HG02970 (cell line): ENCODE data around the gene HCRT.
"Not testable (repeated sequence)": the region's sequence is repeated elsewhere in the genome, so short reads cannot be mapped to it uniquely, and the experiment has no call there.

ENCODE experiments used
- ATAC-seq: cut with Tn5 transposase; IDR thresholded peaks from one replicate; pipeline ENCODE4 v1.9.1; 2021; ENCODE audit warnings: mild to moderate bottlenecking, moderate library complexity, moderate number of reproducible peaks; ENCODE audit not compliant: unreplicated experiment, low FRiP score

The HCRT gene, protein sequence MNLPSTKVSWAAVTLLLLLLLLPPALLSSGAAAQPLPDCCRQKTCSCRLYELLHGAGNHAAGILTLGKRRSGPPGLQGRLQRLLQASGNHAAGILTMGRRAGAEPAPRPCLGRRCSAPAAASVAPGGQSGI

DNA sequence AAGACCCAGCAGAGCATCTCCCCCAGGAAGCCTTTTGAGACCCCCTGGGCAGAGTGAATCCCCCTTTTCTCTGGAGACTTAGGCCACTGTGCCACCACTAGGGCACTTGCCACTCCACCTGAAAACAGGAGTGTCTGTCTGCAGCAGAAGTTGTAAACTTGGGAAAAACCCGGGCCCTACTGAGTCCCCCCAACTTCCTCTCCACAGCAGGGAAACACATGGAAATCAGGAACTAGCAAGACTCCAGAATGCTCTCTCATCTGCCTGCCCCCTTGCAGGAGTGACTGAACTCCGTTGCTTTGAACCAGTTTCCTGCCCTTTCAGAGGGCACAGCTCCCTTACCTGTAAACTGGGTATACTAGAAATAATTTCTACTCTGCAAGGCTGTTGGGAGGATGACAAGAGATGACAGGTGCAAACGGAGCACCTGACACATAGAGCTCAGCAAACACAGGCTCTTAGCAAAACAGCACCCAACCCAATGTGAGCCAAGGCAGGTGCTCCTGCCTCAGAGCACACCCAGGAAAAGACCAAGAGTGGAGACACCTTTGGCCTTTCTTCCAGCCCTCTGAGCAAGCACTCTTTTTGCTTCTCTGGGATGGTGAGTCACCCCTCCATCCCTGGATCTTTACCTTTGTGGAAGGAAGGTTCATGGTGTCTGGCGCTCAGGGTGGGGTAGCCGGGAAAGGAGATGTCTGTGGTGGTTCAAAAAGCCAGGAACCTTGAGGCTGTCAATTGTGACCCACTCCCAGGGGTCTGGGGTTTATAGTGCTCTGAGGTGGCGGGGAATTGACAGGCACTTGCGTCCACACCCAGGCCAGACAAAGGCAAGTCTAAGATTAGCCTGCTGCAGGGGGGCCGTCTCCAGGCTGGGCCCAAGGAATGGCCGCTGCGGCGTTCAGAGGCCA, at the start of gene HCRT:
HCRT (minus strand) TSS at position 740 of the 908 bp plus-strand sequence; CDS start at position 653, 87 bp downstream.
- no peak for ATAC-seq

DNA sequence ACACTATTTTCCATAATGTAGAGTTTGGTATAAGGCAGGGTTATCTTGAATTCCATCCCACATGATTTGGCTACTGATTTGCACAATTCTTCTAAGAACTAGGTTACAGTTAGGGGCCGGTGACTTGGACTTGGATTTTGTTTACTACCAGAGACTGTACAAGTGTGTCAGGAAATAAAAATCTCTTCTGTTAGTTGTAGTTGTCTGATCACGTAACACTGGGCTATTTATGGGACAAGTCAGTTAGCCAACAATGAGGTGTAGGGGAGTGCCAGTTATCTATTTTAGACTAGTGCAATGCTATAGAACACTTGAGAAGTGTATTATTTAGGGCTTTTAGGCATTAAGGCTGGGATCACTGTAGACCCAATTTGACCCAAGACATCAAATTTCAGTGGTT, 48.7 kb upstream of the HCRT start:
- ATAC-seq, result no peak

DNA sequence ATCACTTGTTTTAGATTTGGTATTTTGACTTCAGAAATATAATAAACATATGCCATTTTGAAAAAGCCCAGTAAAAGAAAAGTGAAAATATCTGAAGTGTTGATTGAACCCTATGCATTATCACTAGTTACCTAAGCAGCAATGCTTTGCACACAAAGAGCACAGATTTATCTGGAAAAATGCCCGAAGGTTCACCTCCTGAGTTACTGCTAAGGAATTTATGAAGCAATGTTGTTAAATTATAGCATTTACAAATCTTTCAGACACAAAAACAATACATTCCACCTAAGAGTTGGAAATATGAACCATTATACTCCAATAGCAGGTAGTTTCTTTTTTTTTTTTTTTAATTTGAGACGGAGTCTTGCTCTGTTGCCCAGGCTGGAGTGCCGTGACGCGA, 47.9 kb upstream of the HCRT start:
- no peak for ATAC-seq

DNA sequence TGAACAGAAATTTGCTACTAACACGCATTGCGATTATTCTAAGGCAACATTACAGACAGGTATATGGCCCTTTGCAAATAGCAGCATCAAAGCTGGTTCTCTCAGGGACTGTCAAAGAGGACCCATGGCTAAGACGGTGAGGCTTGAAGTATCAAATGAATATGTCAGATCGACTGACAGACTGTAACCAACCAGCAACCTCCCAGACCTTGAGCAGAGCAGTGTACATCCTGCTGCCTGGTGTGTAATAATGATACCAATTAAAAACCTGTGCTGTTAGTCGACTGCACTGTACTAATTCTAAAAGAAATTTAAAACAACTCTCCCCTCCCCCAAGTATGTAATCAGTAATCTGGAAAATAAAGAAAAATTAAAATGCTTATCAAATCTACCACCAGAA, 45.0 kb upstream of the HCRT start:
- ATAC-seq, result no peak

DNA sequence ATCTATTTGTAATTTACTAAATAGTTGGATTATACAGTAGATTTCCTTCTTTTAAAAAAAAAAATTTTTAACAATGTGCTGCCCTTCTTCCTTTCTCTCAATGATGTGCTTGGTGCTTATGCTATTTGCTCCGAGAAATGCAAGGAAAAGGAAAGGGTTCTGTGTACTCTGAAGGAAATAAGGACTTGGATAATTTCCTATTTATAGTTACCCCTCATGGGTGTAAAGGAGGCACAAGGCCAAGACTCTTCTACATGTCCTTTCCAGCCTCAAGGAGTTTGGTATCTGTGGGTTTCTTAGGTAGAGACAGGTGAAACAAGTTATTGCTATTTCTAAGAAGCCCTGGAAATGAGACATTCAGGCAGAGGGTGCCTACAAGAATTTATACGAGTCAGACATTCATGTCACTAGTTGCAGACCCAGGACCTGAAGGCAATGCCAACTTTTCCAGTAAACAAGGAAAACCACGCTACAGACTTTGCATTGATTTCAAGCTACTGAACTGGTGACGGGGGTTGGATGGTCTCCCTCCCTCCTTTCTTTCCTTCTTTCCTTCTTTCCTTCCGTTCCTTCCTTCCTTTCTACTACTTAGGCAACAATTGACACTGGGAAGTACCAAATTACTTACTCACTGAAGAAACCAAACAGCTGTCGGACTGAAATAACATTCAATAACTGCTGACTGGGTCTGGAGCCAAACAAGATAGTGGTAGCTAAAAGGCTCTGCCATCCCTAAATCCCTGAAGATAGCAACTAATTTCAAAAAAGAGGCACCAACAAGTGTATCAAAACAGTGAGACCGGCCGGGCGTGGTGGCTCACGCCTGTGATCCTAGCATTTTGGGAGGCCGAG, 42.8 kb upstream of the HCRT start:
- ATAC-seq, result no peak

DNA sequence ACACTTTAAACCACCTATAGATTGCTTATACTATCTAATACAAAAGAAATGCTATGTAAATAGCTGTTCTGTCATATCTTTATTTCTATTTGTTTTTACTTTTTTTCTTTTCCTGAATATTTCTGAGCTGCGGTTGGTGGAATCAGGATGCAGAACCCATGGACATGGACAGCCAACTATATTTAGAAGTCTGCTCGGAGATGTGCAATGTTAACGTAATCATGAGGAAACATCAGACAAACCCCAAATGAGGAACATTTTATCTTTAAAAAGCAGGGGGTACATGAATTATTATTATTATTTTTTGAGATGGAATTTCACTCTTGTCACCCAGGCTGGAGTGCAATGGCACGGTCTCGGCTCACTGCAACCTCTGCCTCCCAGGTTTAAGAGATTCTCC, 40.4 kb upstream of the HCRT start:
- no peak for ATAC-seq

DNA sequence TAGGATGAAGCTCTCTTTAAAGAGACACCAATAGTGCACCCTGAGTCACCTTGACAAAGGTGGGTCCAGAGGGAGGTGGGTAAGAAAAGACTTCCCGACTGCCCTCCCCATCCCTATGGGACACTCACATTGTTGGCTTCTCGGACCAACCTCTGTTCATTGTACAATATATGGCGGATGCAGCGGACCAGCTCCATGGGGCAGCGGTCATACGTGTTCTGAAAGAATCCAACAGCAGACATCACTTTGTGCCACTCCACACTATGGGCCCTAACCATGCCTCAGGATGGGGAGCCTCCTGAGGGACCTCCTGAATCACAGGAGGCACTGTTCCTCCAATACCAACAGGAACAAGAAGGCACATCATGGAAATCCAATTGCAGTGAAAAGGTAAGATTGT, 39.4 kb upstream of the HCRT start:
- no peak for ATAC-seq

DNA sequence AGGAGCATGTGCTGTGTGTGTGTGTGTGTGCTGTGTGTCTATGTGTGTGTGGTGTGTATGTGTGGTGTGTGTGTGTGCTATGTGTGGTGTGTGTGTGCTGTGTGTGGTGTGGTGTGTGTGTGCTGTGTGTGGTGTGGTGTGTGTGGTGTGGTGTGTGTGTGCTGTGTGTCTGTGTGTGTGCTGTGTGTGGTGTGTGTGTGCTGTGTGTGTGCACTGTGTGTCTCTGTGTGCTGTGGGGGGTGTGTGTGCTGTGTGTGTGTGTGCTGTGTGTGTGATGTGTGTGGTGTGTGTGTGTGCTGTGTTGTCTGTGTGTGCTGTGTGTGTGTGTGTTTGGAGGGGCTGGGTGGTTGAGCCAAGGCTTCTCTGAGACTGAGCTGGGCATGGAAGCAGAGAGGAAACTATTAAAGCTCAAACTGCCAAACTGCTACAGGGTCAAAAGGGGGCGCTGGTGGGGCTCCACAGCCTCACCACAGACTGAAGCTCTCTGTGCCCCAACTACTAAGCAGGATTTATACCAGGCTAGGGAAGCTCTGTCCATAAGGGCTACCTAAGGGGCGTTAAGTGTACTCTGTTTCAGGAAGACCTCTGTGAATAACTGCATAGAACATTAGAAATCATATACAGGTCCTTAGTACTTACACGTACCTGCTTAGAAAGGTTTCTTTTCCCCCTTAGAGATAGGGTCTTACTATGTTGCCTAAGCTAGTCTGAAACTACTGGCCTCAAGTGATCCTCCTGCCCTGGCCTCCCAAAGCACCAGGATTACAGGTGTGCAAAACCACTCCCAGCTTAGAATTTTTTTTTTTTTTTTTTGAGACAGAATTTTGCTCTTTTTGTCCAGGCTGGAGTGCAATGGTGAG, 36.9 kb upstream of the HCRT start:
- ATAC-seq, result no peak

DNA sequence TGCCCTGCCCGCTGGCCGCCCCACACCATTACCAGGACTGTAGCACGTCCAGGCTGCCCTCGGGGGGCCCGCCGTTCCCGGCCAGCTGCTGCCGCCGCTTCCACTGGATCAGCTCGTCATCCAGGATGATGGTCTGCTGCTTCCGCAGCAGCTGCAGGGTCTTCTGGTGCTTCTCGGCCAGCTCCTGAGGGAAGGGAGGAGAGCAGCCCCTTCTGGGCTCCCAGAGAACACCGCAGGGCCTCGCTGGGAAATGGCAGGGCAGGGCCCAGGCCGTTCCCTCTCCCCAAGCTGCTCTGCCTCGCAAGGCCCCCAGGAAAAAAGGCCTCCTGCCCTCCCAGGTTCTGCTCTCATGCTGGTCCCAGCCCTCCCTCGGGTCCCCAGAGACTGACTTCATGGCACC, 34.0 kb upstream of the HCRT start:
- ATAC-seq, result not testable (repeated sequence)

DNA sequence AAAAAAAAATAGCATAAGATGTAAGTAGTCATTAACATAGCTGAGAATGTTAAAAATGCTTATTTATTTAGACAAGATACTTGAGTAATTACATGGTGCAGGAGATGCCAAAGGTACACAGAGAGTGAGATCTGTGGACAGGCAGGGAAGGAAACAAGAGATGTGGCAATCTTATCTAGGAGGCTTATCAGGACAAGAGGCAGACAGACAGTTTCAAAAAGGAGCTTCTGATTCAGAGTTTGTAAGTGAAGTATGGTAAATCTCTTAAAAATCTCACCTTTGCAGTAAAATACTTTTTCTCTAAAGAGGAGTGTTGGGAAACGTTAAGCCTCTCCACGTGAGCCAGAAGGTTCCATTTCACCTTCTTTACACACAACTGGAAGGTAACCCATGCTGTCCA, 28.9 kb upstream of the HCRT start:
- ATAC-seq, result no peak

DNA sequence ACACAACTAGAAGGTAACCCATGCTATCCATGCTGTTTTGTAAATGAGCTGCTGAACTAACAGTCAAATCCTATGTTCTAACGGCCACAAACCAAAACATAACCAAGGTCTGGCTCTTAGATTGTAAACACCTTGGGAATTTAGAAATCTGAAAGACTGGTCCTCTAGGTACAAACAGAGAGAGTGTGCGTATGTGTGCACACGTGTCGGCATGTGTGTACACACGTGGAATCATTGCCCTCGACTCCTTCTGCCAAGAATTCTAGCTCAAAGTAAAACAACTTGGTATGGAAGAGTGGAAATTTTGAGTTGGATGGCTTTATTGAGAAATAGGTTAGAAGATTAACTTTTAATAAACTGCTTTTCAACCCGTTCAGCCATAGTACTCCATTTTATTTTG, 27.1 kb upstream of the HCRT start:
- ATAC-seq, result no peak

DNA sequence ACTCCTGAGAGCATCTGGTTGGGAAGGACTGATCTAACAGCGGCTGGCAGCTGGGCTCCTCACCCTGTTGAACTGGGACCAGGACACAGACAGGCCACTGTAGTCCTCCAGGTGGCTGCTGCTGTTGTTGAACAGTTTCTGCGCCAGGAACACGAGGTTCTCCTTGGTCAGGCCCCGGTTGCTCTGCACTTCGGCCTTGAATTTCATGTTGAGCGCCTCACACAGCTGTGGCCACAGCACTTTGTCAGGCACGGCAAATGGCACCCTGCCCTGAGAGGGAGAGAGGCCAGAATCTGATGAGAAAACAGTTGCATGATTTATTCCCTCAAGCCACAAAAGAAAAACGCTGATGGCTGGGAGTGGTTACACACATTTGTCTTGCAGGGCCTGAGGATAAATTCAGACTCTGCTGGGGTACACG, 26.7 kb upstream of the HCRT start:
- ATAC-seq, result not testable (repeated sequence)

DNA sequence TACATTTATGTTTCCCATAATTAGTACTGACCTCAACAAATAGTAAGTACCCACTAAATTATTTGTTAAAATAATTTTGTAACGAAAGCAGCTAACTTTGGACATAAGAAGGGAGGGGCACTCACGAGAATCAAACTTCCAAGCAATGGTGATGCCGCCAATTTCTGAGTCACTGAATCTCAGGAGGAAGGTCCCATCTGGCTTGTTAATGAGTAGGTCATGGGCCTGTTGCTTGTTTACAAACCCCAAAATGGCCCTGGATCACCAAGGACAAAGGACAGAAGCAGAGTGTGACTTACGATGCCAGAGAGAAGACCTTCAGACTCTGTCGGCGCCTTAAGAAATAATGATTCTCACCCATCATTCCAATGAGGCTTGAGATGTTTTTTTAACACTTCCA, 24.8 kb upstream of the HCRT start:
- ATAC-seq, result no peak

DNA sequence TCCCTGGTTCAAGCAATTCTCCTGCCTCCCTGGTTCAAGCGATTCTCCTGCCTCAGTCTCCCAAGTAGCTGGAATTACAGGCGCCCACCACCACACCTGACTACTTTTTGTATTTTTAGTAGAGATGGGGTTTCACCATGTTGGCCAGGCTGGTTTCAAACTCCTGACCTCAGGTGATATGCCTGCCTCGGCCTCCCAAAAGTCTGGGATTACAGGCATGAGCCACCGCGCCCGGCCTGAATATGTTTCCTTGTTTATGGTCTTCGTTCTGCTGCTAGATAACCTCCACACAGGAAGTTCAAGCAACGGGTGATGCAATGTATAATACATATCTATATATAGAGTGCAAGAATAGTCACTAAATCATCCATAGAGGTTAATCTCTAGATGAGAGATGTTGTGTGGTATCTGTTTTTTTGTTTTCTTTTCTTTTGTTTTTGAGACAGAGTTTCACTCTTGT, 20.9 kb upstream of the HCRT start:
- not testable (repeated sequence) for ATAC-seq

DNA sequence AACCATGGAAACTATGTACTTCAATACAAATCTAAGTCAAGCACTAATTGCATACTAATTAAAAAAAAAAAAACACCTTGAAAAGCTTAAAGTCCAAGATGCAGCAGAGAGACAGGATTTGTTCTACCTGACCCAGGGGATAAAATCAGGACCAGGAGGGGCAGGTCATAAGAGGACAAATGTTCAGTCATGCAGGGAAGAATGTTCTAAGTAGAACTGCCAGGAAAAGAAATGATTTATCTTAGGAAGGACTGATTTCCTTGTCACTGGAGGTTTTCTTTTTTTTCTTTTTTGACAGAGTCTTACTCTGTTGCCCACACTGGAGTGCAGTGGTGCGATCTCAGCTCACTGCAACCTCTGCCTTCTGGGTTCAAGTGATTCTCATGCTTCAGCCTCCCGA, 18.1 kb upstream of the HCRT start:
- no peak for ATAC-seq

DNA sequence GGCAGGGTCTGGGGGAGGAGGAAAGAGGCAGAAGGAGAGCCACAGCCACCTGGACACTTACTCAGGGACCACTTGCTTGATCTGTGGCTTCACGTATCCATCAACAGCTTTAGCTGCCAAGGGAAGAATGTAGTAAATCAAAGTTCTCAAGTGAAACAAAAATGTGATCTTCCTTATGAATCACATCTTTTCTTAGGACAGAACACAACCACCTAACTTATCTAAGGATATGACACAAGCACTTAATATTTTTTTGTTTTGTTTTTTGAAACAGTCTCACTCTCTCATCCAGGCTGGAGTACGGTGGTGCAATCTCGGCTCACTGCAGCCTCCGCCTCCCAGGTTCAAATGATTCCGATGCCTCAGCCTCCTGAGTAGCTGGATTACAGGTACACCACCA, 17.4 kb upstream of the HCRT start:
- ATAC-seq, result no peak

DNA sequence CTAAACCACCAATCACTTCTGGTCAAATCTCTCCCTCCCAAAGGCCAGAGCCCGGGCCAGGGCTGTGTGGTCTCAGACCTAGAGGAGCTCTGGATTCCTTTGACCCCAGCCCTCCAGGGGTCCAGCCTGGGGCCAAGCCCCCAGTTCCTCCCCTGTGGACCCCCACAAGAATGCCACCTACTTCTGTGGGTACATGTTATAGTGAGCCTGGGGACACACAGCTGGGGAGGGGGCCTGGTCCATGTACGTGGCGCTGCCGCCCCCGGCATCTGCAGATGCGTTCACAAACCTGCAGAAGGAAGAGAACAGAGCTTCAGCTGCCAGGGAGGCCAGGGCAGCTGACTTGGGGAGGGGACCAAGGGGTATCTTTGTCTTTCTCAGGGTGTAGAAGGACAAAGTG, 16.9 kb upstream of the HCRT start:
- no peak for ATAC-seq

DNA sequence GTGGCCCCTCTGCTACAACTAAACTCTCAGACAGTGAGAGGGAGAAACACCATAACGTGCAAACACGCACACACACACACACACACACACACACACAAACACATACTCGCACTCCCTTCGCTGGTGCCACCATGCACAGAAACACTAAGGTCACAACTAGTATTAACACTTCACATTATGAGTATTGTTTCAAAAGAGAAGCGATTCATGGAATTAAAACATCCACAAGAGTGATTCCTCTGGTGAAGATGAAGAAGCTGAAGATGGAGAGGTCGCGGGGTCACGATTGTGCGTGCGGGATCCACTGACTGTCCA, 16.2 kb upstream of the HCRT start:
- no peak for ATAC-seq

DNA sequence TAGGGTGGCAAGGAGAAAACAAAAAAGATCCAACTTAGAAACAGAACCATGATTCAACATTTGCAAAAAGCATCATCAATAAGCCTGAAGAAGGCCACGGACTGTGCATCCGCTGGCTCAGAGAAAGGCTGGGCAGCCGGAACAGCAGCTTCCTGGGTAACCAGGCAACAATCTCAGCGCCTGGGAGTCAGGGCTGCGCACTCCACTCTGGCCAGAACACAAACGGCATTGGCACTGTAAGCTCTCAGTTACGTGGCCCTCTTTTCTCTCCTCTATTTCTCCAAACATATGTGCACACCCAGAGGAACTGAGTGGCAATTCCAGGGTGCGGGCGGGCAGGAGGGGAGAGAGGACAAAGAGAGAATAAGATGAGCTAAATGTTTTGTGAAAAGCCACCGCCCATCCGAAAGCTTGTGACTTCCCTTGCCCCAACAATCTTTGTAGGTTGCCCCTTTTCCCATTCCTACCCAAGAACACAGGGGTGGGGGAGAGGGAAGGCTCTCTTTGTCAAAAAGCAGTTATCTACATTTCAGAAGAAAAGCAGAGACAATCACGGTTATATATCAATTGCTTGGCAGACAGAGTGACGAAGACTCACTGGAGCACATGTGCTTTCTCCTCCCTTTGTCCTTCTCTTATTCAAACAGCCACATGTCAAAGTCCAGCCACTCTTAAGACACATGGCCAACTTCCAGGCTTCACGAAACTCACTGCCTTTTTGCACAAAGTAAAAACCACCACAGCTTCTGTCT, 15.6 kb upstream of the HCRT start:
- no peak for ATAC-seq
